HG03442 (cell line): Measurements from ENCODE around the gene DLX4.

Experiments
- ATAC-seq: cut with Tn5 transposase; IDR thresholded peaks from one replicate; pipeline ENCODE4 v1.9.1; 2021; ENCODE audit warnings: mild to moderate bottlenecking, moderate library complexity; ENCODE audit not compliant: unreplicated experiment

The DLX4 gene

GRCh38 chr17:49946964-49947584, 21.9 kb upstream of the DLX4 start:
- ATAC-seq: no peak

DNA sequence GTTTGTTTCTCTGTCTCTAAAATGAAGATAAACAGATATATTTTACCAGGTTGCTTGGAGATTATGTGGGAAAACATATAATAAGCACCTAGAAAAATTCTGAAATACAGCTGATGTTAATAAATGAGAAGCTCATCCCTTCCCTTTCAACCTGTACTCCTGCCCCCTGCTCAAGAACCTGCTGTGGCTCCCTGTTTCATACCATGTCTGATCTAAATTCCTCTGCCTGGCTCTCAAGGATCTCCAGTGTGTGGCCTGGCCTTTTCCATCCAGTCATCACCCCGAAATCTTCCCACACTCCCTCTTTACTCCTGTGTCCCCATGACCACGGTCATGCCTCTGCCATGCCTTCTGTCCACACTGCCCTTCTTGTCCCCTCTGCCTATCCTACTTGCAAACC, 19.4 kb upstream of the DLX4 start:
- ATAC-seq: no peak

DNA sequence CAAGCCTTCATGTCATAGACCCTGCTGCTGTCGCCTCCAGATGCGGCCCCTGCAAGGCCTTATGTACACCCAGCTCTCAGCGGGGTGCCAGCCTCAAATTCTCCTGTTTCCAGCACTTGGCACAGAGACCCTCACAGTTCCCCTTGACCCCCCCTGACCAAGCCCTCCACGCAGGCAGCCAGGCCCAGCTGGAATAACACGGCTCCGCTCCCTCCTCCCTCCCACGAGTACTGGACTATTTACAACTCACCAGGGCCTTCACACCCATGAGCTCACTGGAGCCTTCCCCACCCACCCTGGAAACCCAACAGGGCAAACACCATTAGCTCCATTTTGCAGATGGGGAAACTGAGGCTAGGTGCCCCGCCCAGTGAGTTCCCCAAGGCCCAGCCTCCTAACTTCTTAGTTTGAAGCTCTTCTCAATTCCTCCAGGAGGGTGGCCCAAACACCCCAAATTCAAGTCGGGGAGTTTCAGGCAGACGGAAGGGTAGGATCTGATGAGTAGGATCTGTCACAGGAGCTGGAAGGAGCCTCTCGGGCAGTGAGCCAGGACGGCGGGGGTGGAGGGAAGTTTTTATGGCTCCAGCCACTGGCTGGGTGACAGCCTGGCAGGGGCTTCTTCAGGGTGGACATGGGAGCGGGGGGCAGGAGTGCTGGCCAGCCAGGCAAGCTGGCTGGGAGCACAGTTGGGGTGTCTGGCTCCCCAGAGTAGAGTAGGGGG, 17.5 kb upstream of the DLX4 start:
- ATAC-seq: no peak

DNA sequence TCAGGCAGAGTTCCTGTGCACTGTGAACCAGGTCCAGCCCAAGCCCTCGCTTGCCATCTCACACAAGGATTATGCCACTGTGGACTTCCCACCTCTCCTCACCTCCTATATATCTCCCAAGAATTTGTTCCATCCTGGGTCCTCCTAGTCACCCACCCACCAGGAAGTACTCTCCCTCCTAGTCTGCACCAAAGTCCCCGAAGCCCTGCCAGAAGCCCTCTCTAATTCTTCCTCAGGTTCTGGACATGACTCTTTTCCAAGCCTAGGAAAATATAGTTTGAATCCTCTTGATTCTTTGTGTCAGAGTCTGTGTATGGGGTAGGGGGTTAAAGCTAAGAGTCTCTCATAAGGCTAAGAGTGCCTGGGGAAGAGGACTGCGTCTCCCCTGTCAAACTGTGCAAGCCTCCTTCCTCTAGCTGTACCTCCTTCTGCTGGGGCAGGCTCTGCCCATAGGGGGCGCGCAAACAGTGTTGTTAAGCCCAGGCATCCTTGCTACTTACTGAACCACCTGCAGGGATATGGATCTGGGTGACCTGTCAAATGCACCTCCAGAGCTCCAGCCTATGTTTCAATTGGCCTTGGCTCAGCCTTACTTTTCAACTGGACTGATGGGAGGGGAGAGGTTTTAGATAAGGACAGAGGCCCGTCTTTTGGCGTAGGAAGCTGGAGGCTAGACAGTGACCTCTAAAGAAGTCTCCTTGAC, 16.6 kb upstream of the DLX4 start:
- no peak for ATAC-seq

DNA sequence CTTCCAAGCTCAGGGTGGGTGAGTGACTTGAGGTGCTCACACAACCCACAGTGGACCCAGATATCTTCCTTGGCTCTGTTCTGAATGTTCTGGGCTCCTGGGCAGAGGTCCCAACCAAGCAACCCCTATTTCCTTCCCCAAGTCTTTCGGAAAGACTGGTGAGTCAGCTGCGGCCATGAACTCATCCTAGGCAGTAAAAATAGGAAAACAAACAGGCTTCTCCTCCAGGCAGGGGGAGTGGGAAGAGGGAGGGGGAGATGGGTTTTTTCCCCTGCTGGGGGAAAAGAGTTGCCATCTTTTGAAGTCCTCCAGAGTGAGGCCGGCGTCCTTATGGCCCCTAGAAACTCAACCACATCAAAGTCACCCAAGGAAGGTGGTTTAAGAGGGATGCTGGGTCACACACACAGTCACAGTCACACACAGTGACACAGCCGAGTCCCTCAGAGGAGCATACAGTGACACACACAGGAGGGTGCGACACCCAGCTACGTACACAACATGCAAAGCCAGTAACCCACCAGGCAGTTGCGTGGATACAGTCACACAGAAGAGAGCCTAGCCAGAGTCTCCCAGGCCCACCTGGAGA, 16.0 kb upstream of the DLX4 start:
- no peak for ATAC-seq

- no peak for ATAC-seq
Observed at GRCh38 chr17:49955157-49955556, 13.8 kb upstream of the DLX4 start.

GRCh38 chr17:49956780-49957179, 12.2 kb upstream of the DLX4 start:
- no peak for ATAC-seq

DNA sequence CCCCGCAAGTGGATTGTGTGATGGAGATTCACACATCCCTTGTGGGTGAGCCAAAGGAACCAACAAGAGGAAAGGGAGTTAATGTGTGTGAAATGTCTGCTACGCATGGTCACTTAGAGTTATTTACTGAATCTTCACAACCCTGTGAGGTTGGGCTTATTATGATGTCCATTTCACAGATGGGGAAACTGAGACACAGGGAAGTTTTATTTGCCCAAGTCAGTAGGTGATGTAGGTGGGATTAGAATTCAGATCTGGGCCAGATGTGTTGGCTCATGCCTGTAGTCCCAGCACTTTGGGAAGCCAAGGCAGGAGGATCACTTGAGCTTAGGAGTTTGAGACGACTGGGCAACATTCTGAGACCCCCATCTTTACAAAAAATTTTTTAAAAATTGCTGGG, 11.6 kb upstream of the DLX4 start:
- no peak for ATAC-seq

GRCh38 chr17:49958723-49959122, 10.3 kb upstream of the DLX4 start:
- no peak for ATAC-seq

- ATAC-seq: no peak
Observed at GRCh38 chr17:49959183-49959935, 9.6 kb upstream of the DLX4 start.

DNA sequence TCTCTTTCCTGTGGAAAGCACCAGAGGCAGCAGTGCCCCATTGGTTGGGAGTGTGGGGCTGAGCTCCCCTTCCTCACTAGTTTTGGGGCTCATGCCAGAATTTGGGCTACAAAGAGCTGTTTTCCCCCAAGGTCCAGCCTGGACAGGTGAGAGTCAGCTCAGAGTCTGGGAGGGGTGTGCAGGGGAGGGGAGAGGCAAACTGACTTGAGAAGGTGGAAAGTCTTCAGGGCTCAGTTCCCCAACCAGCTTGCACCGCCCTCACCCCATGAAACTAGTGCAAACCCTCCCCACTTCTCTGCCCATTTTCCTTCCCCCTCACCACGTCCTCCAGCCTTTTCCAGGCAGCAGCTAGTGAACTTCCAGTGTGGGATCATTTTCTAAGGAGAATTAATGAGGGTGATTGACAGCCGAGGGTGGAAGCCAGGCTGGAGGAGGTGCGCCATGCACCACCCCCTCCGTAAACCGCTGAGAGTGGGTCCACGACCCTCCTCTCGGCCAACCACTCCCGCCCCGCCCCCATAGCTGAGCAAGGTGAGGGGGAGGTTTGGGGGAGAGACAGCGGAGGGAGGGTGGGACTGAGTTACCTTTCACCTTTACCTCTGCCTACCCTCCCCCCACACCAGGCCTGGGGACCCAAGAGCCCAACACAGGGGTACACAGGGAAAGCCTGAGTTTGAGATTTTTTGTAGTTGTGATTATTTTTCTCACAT, 6.2 kb upstream of the DLX4 start:
- ATAC-seq: no peak

DNA sequence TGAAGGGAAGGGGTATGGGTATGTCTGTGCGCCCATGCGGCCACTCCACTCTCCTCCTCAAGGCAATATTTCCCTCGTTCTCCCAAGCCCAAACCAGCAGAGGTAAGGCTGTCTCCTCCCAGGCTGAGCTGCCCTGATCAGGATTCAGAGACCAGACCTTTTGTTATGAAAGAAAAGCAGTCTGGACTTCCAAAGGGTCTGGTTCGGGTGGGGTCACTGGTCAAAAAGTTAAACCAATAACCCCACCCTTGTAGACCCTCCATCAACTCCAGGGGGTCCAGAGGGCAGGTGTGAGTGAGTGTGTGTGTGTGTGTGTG, 5.7 kb upstream of the DLX4 start:
- no peak for ATAC-seq

DNA sequence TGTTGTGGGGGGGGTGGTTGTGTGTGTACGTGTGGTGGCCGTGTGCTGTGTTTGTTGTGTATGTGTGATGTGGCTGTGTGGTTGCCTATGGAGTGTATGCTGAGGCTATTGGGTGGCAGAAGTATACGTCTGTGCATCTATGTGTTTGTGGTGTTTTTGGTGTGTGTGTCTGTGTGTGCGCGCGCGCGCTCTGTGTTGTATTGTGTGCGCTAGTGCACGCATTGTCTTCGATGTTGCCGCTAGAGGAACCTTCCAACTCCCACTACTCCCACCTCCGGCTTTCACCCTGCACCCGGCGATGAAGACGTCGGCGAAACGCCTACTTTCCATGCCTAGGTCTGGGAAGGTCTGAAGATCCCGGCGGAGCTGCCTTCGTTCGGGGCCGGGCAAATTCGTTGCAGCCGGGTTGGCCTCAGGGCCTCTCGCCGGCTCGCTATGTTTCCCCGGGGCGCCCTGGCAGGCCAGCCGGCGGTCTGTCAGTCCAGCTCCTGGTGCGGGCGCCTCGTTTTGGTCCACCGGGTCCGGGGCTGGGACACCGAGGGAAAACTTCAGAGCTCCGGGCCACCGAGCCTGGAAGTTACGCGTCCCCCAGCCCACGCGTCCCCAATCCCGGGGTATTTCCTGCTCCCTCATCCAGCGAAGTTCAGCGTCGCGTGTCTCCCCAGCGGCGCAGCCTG, 5.2 kb upstream of the DLX4 start:
- no peak for ATAC-seq

DNA sequence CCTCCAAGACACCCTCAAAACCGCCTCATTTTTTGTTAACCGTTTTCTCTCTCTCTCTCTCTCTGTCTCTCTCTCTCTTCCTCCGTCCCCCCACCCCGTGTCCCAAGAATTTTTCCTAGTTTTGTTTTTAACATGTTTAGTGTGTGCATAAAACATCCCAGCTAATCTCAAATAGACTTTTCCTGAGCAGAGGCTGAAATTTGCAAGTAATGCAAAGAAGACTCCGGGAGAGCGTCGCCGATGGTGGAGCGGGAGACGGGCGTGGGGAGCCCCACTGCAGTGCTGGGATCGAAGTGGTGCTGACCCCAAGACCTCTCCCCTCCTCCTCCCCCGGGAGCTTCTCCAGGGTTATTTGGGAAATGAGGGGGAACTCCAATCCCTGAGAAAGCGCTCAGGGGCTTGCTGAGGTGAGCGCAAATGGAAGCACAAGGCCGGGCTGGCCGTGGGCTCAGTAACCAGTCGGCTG, 4.7 kb upstream of the DLX4 start:
- no peak for ATAC-seq

- no peak for ATAC-seq
Observed at GRCh38 chr17:49964769-49965523, 4.0 kb upstream of the DLX4 start.

DNA sequence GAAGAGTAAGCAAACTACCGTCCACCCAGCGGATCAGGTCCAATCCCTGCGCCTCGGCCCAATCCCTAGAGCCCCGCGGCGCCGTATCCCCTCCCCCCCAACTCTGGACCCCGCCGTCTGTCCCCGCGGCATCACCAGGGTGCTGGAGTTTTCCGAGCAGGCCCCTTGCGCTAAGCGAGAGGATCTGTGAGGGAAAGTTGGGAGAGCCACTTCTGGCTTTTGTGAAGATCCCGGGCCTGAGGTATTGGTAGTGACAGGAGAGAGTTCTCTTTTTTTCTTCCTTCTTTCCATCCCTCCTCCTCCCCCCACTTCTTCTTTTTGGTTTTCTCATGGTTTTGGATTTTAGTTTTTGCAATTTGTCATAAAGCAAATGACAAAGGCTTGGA, 3.5 kb upstream of the DLX4 start:
- ATAC-seq: no peak

DNA sequence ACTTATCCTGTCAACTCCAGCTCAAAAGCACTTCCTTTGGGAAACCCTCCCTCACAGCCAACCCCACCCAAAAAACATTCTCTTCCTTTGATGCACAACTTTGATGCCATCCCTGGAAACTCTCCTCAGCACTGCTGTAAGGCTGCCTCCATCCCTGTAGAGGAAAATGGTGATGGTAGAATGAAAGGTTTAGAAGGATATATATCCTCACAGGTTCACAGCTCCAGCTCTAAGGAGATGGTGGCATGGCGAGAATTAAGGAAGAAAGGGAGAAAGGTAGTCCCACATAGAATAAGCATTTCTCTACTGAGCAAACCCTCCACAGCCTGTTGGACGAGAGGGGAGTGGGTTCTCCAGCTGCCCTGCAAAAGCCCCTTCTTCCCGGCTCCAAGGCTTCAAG, 2.2 kb upstream of the DLX4 start:
- no peak for ATAC-seq

- no peak for ATAC-seq
Observed at GRCh38 chr17:49967205-49967604, 1.8 kb upstream of the DLX4 start.

- no peak for ATAC-seq
Observed at GRCh38 chr17:49967621-49968404, 1.2 kb upstream of the DLX4 start.
